Bronchial epithelial cell (primary cell): ENCODE data around the gene ZAR1. TPM values are rescaled to one million over a fixed set of nuclear protein-coding genes. Genes with fewer than 3 reads are reported as not detected.

Source experiments
- DNase-seq: peaks from one replicate; pipeline ENCODE4 v3.0.0-alpha.2; 2010; ENCODE audit warnings: low read depth
- FAIRE-seq: peaks from 2 replicates; lab custom pipeline; 2011; peaks lifted over from hg19 to GRCh38; lab: Jason Lieb, UNC
- H3K27me3 ChIP-seq: 2 replicates; pipeline ENCODE4 v1.5.1; 2011; ENCODE audit warnings: low read length; ENCODE audit not compliant: control insufficient read depth, insufficient read depth
- H3K36me3 ChIP-seq: 2 replicates; pipeline ENCODE4 v1.5.1; 2011; ENCODE audit warnings: low read length; ENCODE audit not compliant: control insufficient read depth, insufficient read depth
- H3K4me3 ChIP-seq: 2 replicates; pipeline ENCODE4 v1.5.1; 2011; ENCODE audit warnings: mild to moderate bottlenecking, low read depth, low read length, control low read depth
- total RNA-seq: library from RNA; depleted of rRNA; stranded (reverse); fragments of >200 nt; gene quantifications from 2 replicates; pipeline ENCODE4 v1.2.1, GENCODE V29; 2014
- TF ChIP-seq, protein P1 (sequence below): IDR thresholded peaks from 2 replicates; pipeline ENCODE4 v1.5.1; 2011; ENCODE audit warnings: mild to moderate bottlenecking, moderate library complexity, low read length, control low read depth, inconsistent platforms; ENCODE audit not compliant: insufficient read depth, severe bottlenecking

The ZAR1 gene
- total RNA-seq, 1 donor from 2014 or later = under 0.01 TPM

DNA sequence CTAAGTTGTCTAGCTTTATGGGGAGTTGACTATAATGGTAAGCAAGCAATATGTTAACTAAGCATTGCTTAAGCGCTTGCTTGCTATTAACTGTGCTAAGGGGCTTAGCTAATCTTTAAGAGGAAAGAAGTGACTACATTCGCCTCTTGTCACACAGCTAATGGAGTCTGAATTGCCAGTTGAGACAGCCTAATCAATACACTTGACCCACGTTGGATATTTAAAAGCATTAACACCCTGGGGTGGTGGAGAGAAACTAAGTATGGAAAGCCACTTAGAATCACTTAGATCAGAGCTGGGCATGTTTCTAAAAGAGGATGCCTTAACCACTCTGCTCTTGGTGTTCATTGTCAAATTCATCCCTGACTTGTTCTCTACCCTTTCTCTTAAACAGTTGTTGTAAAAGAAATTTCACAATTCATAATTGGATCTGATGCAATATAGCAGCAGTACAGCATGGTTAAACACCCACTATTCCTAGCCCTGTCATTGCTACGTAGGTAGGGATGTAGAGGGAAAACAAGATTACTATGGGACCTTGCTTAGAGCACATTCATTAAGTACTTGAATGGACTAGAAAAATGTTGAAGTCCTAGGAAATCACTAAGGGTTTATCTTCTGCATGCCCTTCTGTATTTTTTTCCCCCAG is 3.5 kb downstream of the ZAR1 start:
- no peaks in the 10 kb centered on the region for H3K36me3 ChIP-seq
- peaks cover 16% of the 10 kb centered on the region for H3K27me3 ChIP-seq
- no peak overlapping the region for H3K4me3 ChIP-seq
- no peak for DNase-seq
- no peak for FAIRE-seq
- TF ChIP-seq, protein P1, sequence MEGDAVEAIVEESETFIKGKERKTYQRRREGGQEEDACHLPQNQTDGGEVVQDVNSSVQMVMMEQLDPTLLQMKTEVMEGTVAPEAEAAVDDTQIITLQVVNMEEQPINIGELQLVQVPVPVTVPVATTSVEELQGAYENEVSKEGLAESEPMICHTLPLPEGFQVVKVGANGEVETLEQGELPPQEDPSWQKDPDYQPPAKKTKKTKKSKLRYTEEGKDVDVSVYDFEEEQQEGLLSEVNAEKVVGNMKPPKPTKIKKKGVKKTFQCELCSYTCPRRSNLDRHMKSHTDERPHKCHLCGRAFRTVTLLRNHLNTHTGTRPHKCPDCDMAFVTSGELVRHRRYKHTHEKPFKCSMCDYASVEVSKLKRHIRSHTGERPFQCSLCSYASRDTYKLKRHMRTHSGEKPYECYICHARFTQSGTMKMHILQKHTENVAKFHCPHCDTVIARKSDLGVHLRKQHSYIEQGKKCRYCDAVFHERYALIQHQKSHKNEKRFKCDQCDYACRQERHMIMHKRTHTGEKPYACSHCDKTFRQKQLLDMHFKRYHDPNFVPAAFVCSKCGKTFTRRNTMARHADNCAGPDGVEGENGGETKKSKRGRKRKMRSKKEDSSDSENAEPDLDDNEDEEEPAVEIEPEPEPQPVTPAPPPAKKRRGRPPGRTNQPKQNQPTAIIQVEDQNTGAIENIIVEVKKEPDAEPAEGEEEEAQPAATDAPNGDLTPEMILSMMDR = no peak

DNA sequence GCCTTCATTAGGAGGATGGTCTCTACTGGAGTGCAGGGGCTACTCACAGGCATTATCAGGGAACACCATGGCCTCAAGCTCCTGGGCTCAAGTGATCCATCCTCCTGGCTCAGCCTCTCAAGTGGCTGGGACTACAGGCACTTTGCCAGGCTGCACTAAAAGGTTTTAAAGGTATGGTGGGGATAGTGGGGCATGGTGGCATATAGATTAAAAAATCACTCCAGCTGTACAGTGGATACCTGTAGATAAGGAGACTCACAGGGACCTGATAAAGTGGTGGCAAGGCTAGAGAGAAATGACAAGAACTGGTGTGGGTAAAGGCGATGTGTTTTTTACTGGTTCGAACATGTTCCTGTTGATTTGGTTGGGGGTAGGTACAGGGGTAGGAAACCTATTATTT is 5.9 kb downstream of the ZAR1 start:
- TF ChIP-seq, protein P1 = no peak
- Histone ChIP-seq H3K36me3 (no peaks in the 10 kb centered on the region), H3K4me3 (no peak overlapping the region), H3K27me3 (peaks cover 7% of the 10 kb centered on the region)
- FAIRE-seq (no peak), DNase-seq (no peak)

DNA sequence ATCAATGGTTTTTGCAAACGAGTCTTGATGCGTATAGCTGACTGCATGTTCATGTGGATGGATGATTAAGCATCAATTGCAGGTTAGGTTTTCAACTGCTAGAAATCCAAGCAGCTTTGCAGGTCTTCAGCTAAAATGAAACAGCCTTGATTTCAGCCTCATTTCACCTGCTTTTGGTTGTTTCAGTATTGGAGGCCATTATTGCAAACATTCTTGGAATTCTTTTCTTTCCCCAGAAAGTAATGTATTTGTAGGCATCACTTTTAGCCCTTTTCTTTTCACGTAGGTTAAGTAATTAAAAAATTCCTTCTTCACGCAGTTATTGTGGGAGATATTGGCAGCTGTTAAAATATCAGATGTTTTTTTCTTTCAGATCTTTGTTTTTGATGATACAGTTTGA is 8.8 kb downstream of the ZAR1 start:
- TF ChIP-seq, protein P1 = no peak
- no peak overlapping the region for H3K4me3 ChIP-seq
- H3K36me3 ChIP-seq = no peaks in the 10 kb centered on the region
- no peaks in the 10 kb centered on the region for H3K27me3 ChIP-seq
- no peak for DNase-seq
- FAIRE-seq = no peak

DNA sequence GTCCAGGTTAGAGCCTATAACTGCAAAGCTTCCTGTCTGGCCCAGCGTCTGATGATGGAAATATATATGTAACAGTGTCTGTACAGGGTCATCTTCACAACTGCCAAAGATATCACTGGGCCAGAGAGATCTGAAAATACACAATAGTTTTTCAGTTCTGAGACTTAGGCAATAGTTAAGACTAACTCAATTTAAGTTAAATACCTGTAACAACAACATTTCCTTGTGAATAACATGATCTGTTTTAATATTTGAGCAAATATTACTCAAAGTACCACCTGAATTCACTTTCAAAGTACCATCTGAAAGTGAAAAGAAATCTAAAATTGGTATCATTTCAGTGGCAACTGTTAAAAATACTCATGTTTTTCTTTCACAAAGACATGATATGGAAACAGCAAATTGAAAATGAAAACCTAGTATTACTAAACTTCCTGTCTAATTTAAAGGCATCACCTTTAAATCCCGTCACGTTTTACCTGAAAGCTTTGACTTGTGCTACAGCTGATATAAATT is 9.6 kb downstream of the ZAR1 start:
- no peak for DNase-seq
- Histone ChIP-seq H3K27me3 (no peaks in the 10 kb centered on the region), H3K4me3 (no peak overlapping the region), H3K36me3 (no peaks in the 10 kb centered on the region)
- TF ChIP-seq, protein P1 = no peak
- FAIRE-seq = no peak

DNA sequence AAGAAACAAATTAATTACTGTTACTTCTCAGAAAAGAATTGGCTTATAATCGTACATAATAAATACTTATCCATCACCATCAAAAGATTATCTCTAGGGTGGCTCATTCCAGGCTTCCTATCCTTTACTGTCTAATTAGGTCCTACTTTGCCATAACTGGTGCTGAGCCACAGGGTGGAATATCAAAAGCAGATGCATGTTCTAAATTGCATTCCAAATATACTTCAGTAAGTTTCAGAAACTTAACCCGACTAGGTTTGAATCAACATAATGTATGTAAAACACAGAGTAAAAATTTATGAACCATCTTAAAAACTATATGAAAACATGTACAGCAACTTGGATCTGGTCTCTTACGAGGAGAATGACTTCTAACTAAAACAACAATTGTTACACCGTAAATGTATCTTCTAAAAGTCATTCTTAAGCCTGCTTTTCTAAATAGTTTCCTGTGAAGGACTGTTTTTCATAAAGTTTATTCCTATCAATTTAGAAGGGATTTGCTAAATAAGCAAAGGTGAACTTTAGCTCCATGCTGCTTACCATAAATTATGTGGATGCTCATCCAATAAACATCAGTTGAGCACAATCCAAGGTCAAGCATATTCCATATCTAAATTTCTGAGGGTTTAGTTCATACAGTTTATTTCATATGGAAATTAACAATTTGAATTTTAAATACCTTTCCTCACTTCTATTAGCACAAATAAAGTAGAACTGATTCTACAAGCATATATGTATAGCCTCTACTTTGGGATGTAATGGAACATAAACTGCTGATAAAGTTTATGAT is 13.4 kb downstream of the ZAR1 start:
- Histone ChIP-seq H3K4me3 (no peak overlapping the region), H3K27me3 (no peaks in the 10 kb centered on the region), H3K36me3 (peaks cover 2% of the 10 kb centered on the region)
- FAIRE-seq = no peak
- TF ChIP-seq, protein P1 = no peak
- DNase-seq = no peak
